OCI-LY3 (cell line): ENCODE measurements around the gene UBE2U.
"Not testable (repeated sequence)": the region's sequence is repeated elsewhere in the genome, so short reads cannot be mapped to it uniquely, and the experiment has no call there.

Experiments
- H2AFZ ChIP-seq: fragments of 200-600, 300-600 bp; shearing (Covaris generic); 2 replicates; pipeline ENCODE4 v1.6.0; 2014; ENCODE audit warnings: antibody characterized with exemption, low read depth, low read length
- H3K27ac ChIP-seq: fragments of 200-600, 300-600 bp; sonication (generic); 2 replicates; pipeline ENCODE4 v1.5.1; 2014; ENCODE audit warnings: mild to moderate bottlenecking, low read length, moderate library complexity, mixed read lengths
- H3K27me3 ChIP-seq: fragments of 200-600, 300-600 bp; sonication (generic); 2 replicates; pipeline ENCODE4 v1.6.1; 2014; ENCODE audit warnings: low read depth, low read length, mixed read lengths
- H3K36me3 ChIP-seq: fragments of 200-600, 300-600 bp; sonication (generic); replicated peaks from 2 replicates; pipeline ENCODE3; 2014; ENCODE audit warnings: low read depth, low read length, mixed read lengths
- H3K4me1 ChIP-seq: fragments of 300-600, 200-600 bp; sonication (generic); 2 replicates; pipeline ENCODE4 v1.6.1; 2014; ENCODE audit warnings: low read length, mixed read lengths
- H3K4me2 ChIP-seq: fragments of 200-600, 300-600 bp; sonication (generic); 2 replicates; pipeline ENCODE4 v1.6.1; 2014; ENCODE audit warnings: low read length, mixed read lengths
- H3K4me3 ChIP-seq: fragments of 300-600, 200-600 bp; sonication (generic); 2 replicates; pipeline ENCODE4 v1.5.1; 2014; ENCODE audit warnings: antibody characterized with exemption, mild to moderate bottlenecking, low read length, moderate library complexity
- H3K79me2 ChIP-seq: fragments of 300-600, 200-600 bp; shearing (Covaris generic); 2 replicates; pipeline ENCODE4 v1.6.1; 2014; ENCODE audit warnings: mild to moderate bottlenecking, low read length, mixed read lengths
- H3K9ac ChIP-seq: fragments of 300-600, 200-600 bp; shearing (Covaris generic); 2 replicates; pipeline ENCODE4 v1.6.0; 2014; ENCODE audit warnings: mild to moderate bottlenecking, low read length, moderate library complexity
- H3K9me3 ChIP-seq: fragments of 200-600, 300-600 bp; shearing (Covaris generic); 2 replicates; pipeline ENCODE4 v1.6.1; 2014; ENCODE audit warnings: low read length, mixed read lengths; ENCODE audit not compliant: insufficient read depth
- H4K20me1 ChIP-seq: fragments of 200-600, 300-600 bp; sonication (generic); 2 replicates; pipeline ENCODE4 v1.6.1; 2016; ENCODE audit warnings: low read length, mixed read lengths; ENCODE audit not compliant: insufficient read depth
- CTCF ChIP-seq: fragments of 200-600, 300-600 bp; sonication (generic); IDR thresholded peaks from 2 replicates; pipeline ENCODE4 v1.5.1; 2014; ENCODE audit warnings: antibody characterized with exemption, low read length, low read depth
- EZH2phosphoT487 ChIP-seq: fragments of 200-600 bp; shearing (Covaris generic); IDR thresholded peaks from 2 replicates; pipeline ENCODE4 v1.6.1; 2018; ENCODE audit warnings: antibody characterized with exemption, mixed run types, low read depth

Gene UBE2U

GRCh38 chr1:64235181-64235580 is 31.8 kb downstream of the UBE2U start:
- Histone ChIP-seq H3K36me3 (no peaks in the 10 kb centered on the region), H3K9ac (no peak overlapping the region), H3K9me3 (no peaks in the 10 kb centered on the region), H3K4me2 (no peak overlapping the region), H3K79me2 (no peaks in the 10 kb centered on the region), H4K20me1 (no peaks in the 10 kb centered on the region), H2AFZ (no peak overlapping the region), H3K27me3 (peaks cover 12% of the 10 kb centered on the region; the same call in 1 of the 2 replicates), H3K27ac (no peak overlapping the region), H3K4me1 (no peaks in the 10 kb centered on the region), H3K4me3 (no peak overlapping the region)
- TF ChIP-seq CTCF (no peak), EZH2phosphoT487 (no peak)

DNA sequence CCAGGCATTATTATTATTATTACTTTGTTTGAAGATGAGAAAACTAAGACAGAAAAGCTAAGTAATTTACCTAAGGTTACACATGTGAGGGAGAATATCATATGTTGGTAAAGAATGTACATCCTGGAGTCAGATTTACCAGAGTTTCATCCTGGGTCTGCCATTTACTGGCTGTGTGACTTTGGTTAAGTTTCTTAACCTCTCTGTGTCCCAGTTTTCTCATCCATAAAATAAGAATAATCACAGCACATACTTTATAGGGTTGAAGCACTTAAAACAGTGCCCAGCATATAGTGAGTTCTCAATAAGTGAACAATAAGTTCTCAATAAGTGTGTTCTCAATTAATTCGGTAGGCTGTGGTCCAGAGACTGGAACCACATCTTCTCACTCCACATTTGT is 32.5 kb downstream of the UBE2U start:
- H3K9me3 ChIP-seq: no peaks in the 10 kb centered on the region
- TF ChIP-seq EZH2phosphoT487 (no peak), CTCF (no peak)
- peaks cover 12% of the 10 kb centered on the region; the same call in 1 of the 2 replicates for H3K27me3 ChIP-seq
- H3K36me3 ChIP-seq: no peaks in the 10 kb centered on the region
- no peaks in the 10 kb centered on the region for H4K20me1 ChIP-seq
- H3K4me2 ChIP-seq: no peak overlapping the region
- no peak overlapping the region for H3K9ac ChIP-seq
- no peak overlapping the region for H3K4me3 ChIP-seq
- no peak overlapping the region for H2AFZ ChIP-seq
- H3K79me2 ChIP-seq: no peaks in the 10 kb centered on the region
- H3K27ac ChIP-seq: no peak overlapping the region
- H3K4me1 ChIP-seq: no peaks in the 10 kb centered on the region

DNA sequence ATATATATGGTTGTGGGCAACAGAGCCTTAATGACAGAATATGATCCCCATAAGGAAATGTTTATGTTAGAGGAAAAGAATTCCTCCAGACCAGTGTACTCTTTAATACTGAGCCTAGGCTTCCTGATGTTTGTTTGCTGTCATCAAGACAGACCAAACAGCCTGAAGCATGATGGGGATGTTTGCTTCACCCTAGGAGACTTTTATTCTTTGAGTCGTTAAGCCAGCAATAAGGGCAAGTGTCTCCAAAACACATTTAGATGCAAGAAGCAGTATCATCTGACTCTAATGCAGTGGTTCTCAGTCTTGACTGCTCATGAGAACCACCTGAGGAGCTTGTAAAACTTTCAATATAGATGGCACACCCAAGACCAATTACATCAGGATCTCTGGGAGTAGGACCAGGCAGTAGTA is 33.1 kb downstream of the UBE2U start:
- H3K9ac ChIP-seq: no peak overlapping the region
- no peaks in the 10 kb centered on the region for H3K9me3 ChIP-seq
- H4K20me1 ChIP-seq: no peaks in the 10 kb centered on the region
- H3K79me2 ChIP-seq: no peaks in the 10 kb centered on the region
- H3K36me3 ChIP-seq: no peaks in the 10 kb centered on the region
- H3K4me1 ChIP-seq: no peaks in the 10 kb centered on the region
- H3K4me3 ChIP-seq: no peak overlapping the region
- H3K4me2 ChIP-seq: no peak overlapping the region
- TF ChIP-seq EZH2phosphoT487 (no peak), CTCF (no peak)
- peaks cover 11% of the 10 kb centered on the region; the same call in 1 of the 2 replicates for H3K27me3 ChIP-seq
- H2AFZ ChIP-seq: no peak overlapping the region
- no peak overlapping the region for H3K27ac ChIP-seq

DNA sequence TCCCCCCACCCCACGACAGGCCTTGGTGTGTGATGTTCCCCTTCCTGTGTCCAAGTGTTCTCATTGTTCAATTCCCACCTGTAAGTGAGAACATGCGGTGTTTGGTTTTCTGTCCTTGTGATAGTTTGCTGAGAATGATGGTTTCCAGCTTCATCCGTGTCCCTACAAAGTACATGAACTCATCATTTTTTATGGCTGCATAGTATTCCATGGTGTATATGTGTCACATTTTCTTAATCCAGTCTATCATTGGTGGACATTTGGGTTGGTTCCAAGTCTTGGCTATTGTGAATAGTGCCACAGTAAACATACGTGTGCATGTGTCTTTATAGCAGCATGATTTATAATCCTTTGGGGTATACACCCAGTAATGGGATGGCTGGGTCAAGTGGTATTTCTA is 36.1 kb downstream of the UBE2U start:
- H3K79me2 ChIP-seq: not testable (repeated sequence)

GRCh38 chr1:64240206-64240605 is 36.8 kb downstream of the UBE2U start:
- no peak overlapping the region for H3K4me3 ChIP-seq
- no peak overlapping the region for H3K4me2 ChIP-seq
- no peaks in the 10 kb centered on the region for H3K36me3 ChIP-seq
- TF ChIP-seq CTCF (no peak), EZH2phosphoT487 (no peak)
- H3K27ac ChIP-seq: no peak overlapping the region
- H4K20me1 ChIP-seq: no peaks in the 10 kb centered on the region
- no peaks in the 10 kb centered on the region for H3K79me2 ChIP-seq
- peaks cover 17% of the 10 kb centered on the region for H3K4me1 ChIP-seq
- H3K9ac ChIP-seq: no peak overlapping the region
- no peaks in the 10 kb centered on the region for H3K9me3 ChIP-seq
- no peak overlapping the region for H2AFZ ChIP-seq
- peaks cover 7% of the 10 kb centered on the region; the same call in 1 of the 2 replicates for H3K27me3 ChIP-seq

More for the DNA sequence above, 36.1 kb downstream of the UBE2U start:
- not testable (repeated sequence) for H3K4me3 ChIP-seq, H3K36me3 ChIP-seq, H4K20me1 ChIP-seq, H3K9me3 ChIP-seq, H3K27me3 ChIP-seq, H3K27ac ChIP-seq, H3K9ac ChIP-seq, H3K4me2 ChIP-seq, H2AFZ ChIP-seq
- peaks cover 11% of the 10 kb centered on the region for H3K4me1 ChIP-seq
